ENCODE measurements around the gene SH3BP1.

GRCh38 chr22:37662039-37662438 lies 22.6 kb downstream of the SH3BP1 start:
- TF ChIP-seq, protein P1, sequence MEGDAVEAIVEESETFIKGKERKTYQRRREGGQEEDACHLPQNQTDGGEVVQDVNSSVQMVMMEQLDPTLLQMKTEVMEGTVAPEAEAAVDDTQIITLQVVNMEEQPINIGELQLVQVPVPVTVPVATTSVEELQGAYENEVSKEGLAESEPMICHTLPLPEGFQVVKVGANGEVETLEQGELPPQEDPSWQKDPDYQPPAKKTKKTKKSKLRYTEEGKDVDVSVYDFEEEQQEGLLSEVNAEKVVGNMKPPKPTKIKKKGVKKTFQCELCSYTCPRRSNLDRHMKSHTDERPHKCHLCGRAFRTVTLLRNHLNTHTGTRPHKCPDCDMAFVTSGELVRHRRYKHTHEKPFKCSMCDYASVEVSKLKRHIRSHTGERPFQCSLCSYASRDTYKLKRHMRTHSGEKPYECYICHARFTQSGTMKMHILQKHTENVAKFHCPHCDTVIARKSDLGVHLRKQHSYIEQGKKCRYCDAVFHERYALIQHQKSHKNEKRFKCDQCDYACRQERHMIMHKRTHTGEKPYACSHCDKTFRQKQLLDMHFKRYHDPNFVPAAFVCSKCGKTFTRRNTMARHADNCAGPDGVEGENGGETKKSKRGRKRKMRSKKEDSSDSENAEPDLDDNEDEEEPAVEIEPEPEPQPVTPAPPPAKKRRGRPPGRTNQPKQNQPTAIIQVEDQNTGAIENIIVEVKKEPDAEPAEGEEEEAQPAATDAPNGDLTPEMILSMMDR (IDR thresholded peaks at IDR 0.05; ENCODE audit: poor library complexity, severe bottlenecking) = no peak
- TF ChIP-seq RAD21 (conservative IDR thresholded peaks at IDR 0.05) (no peak), POLR2AphosphoS5 (IDR thresholded peaks at IDR 0.05) (no peak), TAF1 (IDR thresholded peaks at IDR 0.05; ENCODE audit: low read depth) (no peak)
- TF ChIP-seq, protein P2, sequence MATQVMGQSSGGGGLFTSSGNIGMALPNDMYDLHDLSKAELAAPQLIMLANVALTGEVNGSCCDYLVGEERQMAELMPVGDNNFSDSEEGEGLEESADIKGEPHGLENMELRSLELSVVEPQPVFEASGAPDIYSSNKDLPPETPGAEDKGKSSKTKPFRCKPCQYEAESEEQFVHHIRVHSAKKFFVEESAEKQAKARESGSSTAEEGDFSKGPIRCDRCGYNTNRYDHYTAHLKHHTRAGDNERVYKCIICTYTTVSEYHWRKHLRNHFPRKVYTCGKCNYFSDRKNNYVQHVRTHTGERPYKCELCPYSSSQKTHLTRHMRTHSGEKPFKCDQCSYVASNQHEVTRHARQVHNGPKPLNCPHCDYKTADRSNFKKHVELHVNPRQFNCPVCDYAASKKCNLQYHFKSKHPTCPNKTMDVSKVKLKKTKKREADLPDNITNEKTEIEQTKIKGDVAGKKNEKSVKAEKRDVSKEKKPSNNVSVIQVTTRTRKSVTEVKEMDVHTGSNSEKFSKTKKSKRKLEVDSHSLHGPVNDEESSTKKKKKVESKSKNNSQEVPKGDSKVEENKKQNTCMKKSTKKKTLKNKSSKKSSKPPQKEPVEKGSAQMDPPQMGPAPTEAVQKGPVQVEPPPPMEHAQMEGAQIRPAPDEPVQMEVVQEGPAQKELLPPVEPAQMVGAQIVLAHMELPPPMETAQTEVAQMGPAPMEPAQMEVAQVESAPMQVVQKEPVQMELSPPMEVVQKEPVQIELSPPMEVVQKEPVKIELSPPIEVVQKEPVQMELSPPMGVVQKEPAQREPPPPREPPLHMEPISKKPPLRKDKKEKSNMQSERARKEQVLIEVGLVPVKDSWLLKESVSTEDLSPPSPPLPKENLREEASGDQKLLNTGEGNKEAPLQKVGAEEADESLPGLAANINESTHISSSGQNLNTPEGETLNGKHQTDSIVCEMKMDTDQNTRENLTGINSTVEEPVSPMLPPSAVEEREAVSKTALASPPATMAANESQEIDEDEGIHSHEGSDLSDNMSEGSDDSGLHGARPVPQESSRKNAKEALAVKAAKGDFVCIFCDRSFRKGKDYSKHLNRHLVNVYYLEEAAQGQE (IDR thresholded peaks at IDR 0.05; ENCODE audit: borderline replicate concordance) = no peak

Measured in neural cell (in vitro differentiated cells).